GM18909 (cell line): ENCODE measurements around the gene LRP1B.

Experiments
- ATAC-seq: cut with Tn5 transposase; IDR thresholded peaks from one replicate; pipeline ENCODE4 v1.9.1; 2021; ENCODE audit warnings: mild to moderate bottlenecking; ENCODE audit not compliant: unreplicated experiment, poor library complexity

Gene LRP1B

DNA sequence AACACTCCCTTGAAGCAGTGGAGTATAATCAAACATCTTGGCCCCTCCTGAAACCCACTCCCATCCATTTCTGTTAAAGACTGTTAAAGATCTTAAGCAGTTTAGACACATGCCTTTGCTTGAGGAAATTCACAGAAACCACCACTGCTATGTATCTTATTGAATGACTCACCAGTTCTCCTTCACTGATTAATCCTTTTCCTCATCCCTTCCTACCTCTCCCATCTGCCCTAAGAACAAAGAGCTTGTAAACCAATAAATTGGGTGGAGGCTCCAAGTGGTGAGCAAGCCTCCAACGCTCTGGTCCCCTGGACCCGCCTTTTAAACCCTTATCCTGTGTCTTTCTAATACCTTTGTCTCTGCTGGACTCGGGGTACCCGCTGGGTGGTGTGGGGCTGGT lies 746.1 kb downstream of the LRP1B start:
- no peak for ATAC-seq

DNA sequence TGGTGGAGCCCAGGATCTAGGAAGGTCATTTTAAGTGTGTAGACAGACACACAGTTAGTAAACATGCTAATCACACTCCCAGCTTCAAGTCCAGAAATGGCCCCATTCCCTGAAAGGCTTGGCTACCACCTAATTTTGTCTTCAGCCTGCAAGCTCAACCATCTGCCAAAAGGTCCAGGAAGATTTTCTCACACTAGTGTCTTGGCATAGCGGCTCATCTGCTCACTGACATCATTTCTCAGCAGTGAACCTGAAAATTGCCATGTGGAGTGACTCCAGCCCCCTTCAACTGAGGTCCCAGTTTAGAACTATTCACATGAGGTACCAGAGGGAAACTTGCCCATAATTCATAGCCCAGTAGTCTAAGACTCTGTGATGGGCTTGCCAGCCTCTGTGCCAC lies 748.9 kb downstream of the LRP1B start:
- no peak for ATAC-seq

DNA sequence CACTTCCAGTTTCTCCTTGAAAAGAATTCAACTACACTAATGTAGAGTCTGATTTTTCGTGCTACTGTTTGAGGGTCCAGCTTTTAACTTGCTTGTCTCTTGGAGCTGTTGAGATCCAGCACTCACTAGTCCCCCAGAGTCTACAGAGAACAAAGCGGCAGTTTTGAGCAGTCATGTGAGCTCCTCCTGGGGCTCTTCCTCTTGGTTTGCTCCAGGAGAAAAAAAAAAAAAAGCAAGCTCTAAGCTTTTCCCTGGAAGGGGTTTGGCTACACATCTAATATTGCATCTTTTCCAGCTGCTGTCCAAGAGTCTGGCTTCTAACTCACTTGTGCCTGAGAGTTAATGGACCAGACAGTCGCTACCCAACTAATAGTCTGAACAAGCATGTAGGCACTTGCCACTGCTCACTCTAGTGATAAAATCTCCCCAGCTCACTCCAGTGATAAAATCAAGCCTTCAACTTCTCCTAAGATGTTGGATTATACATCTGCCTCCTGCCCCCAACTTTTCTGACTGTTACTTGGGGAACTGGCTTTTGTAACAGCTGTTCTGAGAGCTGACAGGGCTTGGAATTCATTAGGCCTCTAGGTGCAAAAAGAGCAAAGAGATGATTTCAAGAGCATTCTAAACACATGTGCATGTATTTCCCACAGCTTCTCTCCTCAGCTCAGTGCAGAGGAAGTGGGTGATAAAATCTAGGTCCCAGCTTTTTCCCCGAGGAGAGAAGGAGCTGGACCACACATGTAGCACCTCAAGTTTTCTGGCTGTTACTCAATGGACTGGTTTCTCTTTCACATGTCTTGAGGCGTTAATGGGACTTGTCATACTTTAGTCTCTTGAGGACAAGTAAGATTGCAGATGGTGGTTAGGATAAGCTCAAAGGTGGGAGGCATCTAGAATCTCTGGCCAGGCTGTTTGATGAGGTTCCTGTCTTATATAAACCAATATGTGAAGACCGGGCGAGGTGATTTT lies 750.5 kb downstream of the LRP1B start:
- no peak for ATAC-seq

DNA sequence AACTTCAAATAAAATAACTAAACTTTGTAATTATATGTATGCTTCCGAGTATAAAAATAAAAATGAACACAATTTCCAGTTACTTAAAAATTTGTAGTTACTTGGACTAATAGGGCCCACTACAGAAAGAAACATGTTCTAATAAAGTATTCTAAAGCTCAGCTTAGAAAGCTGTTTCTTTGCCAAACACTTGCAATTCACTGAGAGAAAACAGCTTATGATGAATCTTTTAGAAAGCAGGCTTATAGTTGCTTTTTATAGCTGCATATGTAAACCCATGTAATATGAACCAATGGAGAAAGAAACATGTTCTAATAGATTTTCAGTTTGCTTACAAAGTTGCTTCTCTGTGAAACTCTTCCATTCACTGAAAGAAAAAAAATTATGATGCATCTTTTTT lies 766.0 kb downstream of the LRP1B start:
- no peak for ATAC-seq

DNA sequence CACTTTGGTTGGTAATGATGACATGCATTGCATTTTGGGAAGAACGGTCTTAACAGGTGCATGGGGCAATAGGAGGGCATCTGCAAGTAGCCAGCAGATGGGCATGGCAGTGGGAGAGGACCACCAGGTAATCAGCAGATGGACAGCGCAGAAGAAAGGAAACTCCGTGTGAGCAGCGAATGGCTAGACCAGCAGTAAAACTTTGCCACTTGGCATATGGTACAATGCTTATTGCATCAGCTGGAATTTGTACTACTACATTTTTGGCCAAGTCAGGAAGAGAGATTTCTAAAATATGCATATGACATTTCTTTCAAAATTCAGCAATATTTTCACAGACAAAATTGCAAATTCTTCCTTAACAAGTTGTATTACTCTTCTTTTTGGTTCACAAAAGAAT lies 768.5 kb downstream of the LRP1B start:
- ATAC-seq = no peak

DNA sequence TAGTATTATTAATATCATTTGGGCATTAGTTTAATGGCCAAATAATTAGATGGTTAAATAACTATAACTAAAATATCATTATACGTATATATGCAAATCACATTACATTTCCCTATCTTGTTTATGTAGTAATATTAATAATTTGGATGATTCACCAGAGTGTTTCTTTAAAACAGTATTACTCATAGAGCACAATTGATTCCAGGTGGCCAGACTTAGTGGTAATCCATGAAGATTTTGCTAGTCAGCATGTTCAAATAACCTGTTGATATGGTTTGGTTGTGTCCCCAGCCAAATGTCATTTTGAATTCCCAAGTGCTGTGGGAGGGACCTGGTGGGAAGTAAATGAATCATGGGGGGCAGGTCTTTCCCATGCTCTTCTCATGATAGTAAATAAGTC lies 782.3 kb downstream of the LRP1B start:
- ATAC-seq = no peak

DNA sequence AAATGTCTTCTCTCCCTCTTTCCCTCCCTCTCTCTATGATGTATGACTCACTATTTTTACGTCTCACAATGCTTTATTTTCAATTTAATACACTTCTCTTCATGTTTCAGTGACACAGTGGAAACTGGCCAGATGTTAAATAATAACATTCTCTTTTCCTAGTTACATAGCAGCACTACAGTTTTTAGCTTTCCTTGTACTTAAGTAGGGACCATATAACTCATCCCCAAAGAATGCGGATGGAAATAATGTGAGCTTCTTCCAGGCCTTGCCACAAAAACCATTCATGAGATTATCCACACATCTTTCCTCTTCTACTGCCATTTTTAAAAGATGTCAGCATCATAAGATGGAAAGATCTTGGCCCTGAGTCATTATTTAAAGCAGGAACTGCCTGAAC lies 789.4 kb downstream of the LRP1B start:
- ATAC-seq = no peak

DNA sequence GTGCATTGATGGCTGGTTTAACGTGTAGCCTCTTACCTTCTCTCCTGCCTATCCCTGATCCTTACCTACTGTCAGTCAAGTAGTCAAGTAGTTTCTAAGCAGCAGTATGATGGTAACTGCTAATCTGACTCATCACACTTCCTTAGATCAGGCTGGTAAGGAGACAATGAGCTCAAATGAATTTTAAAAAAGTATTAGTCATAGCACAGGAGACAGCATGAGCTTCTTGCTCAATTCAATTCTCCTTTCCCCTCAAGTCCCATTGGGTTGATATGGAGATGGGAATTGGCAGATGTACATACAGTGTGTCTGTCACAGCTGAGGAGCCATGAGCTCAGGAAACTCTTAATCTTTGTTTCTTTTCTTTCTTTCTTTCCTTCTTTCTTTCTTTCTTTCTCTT lies 799.7 kb downstream of the LRP1B start:
- ATAC-seq = no peak

DNA sequence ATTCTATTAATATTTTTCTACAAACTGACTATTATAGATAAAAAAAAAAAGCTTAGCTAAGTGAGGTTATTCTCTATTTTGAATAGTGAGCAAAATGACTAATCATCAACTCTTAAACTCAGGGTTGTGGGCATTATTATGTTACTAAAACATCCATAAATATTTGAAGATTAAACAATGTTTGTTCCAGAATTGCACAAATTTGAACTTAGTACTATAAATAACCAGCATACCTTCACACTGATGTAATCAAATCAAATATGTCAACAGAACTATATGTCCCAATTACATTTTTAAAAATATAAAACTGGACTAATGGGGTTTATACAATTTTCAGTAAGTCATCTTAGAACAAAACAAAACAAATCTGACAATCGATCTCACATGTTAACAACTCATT lies 800.9 kb downstream of the LRP1B start:
- no peak for ATAC-seq

DNA sequence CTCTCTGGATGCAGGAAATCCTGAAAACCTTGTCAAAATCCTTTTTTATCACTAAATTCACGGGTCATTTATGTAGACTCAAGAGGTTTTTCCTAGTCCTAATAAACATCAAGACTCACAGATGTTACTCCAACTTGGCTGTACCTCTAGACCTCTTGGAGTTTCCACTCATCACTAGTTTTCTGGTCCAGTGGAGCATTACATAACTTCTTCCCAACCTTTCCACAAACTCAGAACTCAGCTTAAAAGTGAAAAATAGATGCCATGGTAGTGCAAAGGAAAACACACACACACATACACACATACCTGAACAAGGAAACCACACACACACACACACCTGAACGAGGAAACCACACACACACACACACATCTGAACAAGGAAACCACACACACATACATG lies 807.2 kb downstream of the LRP1B start:
- ATAC-seq = no peak

DNA sequence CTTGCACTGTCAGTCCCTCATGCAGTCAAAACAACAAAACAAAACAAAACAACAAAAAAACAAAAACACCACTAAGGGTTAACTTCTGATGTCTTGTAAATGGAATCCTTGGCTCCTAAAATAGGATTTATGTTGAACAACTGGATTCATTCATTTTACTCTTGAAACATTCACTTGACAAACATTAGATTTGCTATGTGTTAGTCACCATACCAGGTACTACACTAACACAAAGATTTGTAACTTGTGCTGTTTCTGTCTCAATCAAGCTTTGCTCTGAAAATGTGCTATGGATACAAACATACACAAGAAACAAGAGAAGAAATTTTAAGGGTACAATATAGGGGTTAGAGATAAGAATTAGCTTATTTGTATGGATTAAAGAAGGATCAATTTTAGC lies 812.8 kb downstream of the LRP1B start:
- ATAC-seq = no peak

DNA sequence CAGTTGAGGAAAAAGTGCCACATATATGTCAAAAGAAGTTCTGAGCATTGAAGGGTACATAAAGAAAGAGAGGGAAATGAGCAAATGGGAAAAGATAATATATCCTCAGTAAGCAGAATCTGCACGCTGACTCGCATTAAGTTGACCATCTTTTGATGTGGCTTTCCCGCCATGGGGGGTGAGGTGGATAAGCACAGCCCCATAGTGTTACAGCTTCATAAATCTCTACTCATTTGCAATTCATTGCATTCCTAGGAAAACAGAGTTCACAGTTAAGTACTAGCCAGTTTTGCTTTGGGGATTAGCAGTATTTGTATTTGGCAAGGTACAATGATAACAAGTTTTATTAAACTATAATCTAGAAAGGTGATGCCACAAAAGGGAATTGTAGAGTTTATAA lies 814.2 kb downstream of the LRP1B start:
- ATAC-seq = no peak

DNA sequence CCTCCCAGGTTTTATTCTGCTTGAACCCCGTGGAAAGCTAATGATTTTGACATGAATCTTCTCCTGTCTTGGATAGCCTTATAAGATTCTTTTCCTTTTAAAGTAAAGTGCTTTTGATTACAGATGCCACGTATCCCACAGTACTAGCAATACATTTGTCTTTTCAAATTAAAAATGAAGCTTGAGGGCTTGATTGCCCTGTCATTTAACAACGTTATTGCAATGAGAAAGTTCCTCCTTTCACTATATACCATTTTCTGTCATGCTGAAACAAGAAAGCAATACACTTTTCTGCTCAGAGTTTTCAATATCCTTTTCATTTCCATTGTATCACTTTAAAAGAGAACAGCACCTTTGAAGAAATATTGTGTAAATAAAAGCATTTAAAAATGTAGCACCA lies 814.7 kb downstream of the LRP1B start:
- ATAC-seq = no peak

DNA sequence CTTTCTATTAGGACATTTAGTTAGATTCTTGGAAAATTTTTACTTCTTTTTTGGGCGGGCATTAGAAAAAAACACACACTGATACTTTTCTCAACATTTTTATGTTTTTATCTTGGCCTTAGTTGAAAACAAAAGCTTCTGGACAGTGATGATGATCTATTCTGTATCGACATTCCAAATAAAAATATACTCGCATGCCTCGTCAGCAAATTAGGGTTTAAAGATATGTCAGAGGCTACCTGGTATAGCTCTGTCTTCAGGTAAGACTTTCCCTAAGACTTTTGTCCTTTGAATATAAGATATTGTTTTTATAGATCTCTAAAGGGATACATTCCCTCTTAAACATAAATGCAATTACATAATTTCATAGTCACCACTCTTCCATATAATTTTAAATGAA lies 816.8 kb downstream of the LRP1B start:
- ATAC-seq = no peak

DNA sequence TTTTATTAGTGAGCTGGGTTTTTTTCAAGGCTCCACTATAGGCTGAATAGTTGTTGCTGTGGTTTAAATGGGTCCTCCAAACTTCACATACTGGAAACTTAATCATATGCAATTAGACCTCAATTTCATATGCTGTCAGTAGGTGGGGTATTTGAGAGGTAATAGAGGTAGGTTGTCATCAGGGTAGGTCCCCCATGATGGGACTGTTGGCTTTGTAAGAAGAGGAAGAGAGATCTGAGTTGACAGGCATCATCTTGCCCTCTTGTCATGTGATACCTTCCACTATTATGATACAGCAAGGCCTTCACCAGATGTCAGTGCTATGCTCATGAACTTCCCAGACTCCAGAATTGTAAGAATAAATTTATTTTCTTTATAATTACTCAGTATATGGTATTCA lies 819.4 kb downstream of the LRP1B start:
- no peak for ATAC-seq

DNA sequence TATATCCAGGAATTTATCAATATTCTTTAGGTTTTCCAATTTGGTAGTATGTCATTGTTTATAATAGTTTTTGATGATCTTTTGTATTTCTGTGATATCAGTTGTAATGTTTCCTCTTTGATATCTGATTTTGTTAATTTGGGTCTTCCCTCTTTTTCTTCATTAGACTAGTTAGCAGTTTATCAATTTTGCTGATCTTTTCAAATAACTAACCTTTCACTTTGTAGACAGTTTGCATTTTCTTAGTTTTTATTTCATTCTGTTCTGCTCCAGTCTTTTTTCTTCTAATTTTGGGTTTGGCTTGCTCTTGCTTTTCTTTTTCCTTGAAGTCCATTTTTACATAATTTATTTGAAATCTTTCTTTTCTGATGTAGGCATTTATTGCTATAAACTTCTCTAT lies 824.4 kb downstream of the LRP1B start:
- no peak for ATAC-seq

DNA sequence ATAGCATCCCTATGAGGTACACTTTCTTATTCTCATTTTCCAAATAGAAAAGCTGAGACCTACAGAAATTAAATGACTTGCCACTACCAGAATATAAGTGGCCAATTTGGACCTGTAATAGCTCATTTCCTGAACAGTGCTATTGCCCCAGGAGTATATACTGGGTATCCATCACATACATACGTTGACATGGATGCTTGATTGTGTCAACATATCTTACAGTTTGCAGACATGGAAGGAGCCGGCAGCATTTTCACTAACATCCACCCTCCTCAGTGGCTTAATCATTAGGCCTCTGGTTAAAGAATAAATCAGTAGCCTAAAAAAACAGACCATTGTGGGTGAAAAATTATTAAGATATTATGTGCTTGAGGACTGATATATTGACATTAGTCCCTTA lies 829.3 kb downstream of the LRP1B start:
- no peak for ATAC-seq

DNA sequence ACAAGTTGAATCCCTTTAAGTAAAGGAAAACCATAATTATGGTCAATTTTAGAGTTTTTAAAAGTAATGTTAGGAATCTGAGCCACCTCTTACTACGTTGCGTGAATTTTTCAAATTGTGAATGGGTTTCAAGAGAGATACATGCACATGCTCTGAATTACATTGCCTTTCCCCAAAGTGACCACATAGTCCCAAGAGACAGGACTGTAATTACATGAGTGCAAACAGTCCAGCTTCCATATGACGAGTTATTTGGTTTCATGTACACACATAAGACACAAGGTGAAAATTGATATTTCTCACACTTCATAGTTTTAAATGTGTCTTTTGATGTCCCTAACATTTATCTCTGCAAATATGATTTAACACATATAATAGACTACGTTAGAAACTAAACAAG lies 850.8 kb downstream of the LRP1B start:
- ATAC-seq = no peak

DNA sequence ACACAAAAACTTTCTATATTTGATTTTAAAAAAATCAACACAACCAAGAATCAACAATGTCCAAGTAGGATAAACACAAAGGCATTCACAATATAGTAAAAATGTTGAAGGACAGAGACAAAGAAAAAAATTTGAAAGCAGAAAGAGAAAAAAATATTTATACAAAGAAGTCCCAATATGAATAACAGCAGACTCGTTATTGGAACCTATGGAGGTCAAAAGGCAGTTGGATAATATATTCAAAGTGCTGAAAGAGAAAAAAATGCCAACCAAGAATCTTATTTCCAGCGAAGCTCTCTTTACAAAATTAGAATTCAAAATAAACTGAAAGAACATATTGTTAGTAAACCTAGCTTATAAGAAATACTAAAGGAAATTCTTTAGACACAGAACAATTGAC lies 859.5 kb downstream of the LRP1B start:
- no peak for ATAC-seq

DNA sequence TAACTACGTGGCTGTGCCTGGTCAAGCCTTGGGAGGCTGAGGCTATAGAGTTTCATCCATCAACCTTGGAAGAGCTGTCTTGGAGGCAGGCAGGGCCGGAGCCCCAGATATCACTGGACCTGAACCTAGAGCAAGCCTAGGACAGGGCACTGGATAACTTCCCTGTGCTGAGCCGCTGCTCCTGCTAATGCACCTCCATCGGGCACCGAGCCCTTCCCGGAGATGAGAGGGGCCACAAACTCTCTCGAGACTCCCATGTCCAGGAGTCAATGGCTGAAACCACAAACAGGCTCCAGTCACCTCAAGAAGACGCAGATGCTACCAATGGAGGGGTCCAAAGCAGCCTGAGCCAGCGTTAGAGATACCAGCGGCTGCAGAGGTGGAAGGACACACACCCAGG lies 866.0 kb downstream of the LRP1B start:
- ATAC-seq = no peak

DNA sequence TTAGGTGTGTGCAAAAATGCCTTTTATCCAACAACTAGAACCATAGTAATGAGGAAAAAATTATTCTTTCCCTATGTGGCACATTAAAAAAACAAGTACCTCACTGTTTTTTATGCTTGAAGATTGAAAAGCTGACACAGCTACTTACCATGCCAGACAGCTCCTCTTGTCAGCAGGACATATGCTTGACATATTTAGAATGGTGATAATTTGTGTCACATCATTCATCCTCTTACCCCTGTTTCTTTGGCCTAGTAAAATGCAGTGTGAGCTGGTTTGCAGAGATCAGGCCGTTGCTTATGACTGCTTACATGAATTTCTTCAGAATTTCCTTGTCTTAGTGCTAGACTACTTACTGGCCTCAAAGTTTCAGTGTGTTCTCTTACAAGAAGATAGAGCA lies 869.9 kb downstream of the LRP1B start:
- no peak for ATAC-seq

DNA sequence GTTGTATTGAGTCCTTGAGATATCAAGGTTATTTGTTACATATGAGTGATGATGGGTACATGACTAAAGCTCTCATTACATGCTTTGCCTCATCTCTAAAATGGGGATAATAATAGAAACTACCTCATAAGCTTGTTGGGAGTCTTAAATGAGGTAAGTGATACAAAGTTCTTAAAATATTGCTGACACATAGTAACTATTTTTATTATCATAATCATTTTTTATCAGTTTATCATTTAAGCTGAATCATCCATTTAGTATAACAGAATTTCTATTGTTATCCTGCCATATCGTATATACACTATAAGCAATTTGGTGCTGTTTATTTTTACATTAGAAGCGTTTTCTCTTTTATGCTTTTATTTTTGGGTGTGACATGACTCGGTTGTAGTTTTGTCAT lies 871.1 kb downstream of the LRP1B start:
- no peak for ATAC-seq
